GM23338 (cell line): Measurements from ENCODE around the gene CDKAL1. TPM values are rescaled to one million over a fixed set of nuclear protein-coding genes. Genes with fewer than 3 reads are reported as not detected.

Experiments
- ATAC-seq: fragments of 200-7000 bp; cut with Tn5 transposase; 3 replicates; pipeline ENCODE4 v1.9.1; 2020
- DNase-seq: peaks from one replicate; pipeline ENCODE4 v3.0.0-alpha.2; 2015; ENCODE audit warnings: low spot score
- H2AFZ ChIP-seq: fragments of 200-600 bp; sonication (generic); 2 replicates; pipeline ENCODE4 v1.8.0; 2016; ENCODE audit warnings: antibody characterized with exemption, mild to moderate bottlenecking, moderate library complexity
- H3F3A ChIP-seq: fragments of 200-600 bp; sonication (generic); replicated peaks from 2 replicates; pipeline ENCODE4 v1.8.0; 2017; ENCODE audit warnings: antibody characterized with exemption, mixed run types, low read depth
- H3K27ac ChIP-seq: fragments of 200-600 bp; sonication (generic); 2 replicates; pipeline ENCODE4 v1.6.1; 2016; ENCODE audit warnings: low read depth
- H3K27me3 ChIP-seq: fragments of 200-600 bp; sonication (generic); 2 replicates; pipeline ENCODE4 v1.8.0; 2016; ENCODE audit warnings: mild to moderate bottlenecking, mixed run types, moderate library complexity; ENCODE audit not compliant: insufficient read depth
- H3K36me3 ChIP-seq: fragments of 200-600 bp; sonication (generic); 2 replicates; pipeline ENCODE4 v1.8.0; 2016; ENCODE audit warnings: mild to moderate bottlenecking; ENCODE audit not compliant: insufficient read depth
- H3K4me1 ChIP-seq: fragments of 200-600 bp; sonication (generic); 2 replicates; pipeline ENCODE4 v1.8.0; 2016; ENCODE audit warnings: mild to moderate bottlenecking, moderate library complexity; ENCODE audit not compliant: insufficient read depth
- H3K4me2 ChIP-seq: fragments of 200-600 bp; sonication (generic); 2 replicates; pipeline ENCODE4 v1.7.1; 2017; ENCODE audit warnings: mixed run types
- H3K4me3 ChIP-seq: fragments of 200-600 bp; sonication (generic); 2 replicates; pipeline ENCODE4 v1.6.1; 2016; ENCODE audit warnings: mixed run types
- H3K79me2 ChIP-seq: fragments of 200-600 bp; sonication (generic); replicated peaks from 2 replicates; pipeline ENCODE4 v1.8.0; 2017; ENCODE audit warnings: mild to moderate bottlenecking; ENCODE audit not compliant: insufficient read depth
- H3K9me2 ChIP-seq: fragments of 200-600 bp; sonication (generic); 2 replicates; pipeline ENCODE4 v1.8.0; 2017; ENCODE audit not compliant: insufficient read depth
- H4K20me1 ChIP-seq: fragments of 200-600 bp; sonication (generic); replicated peaks from 2 replicates; pipeline ENCODE4 v1.8.0; 2017; ENCODE audit warnings: mild to moderate bottlenecking; ENCODE audit not compliant: insufficient read depth
- H3K27ac Mint-ChIP-seq: 2 replicates; pipeline ENCODE4 v1.8.0; 2020; ENCODE audit warnings: inconsistent platforms, mild to moderate bottlenecking, moderate library complexity, mixed read lengths
- H3K27me3 Mint-ChIP-seq: 3 replicates; pipeline ENCODE4 v1.8.0; 2022; ENCODE audit warnings: low read depth, mild to moderate bottlenecking, moderate library complexity, mixed read lengths, inconsistent platforms; ENCODE audit not compliant: insufficient read depth, poor library complexity
- H3K36me3 Mint-ChIP-seq: 3 replicates; pipeline ENCODE4 v1.8.0; 2021; ENCODE audit warnings: low read depth, mild to moderate bottlenecking, inconsistent platforms, moderate library complexity, mixed read lengths
- H3K4me1 Mint-ChIP-seq: 3 replicates; pipeline ENCODE4 v1.8.0; 2020; ENCODE audit warnings: mild to moderate bottlenecking, inconsistent platforms, mixed read lengths
- H3K4me3 Mint-ChIP-seq: 3 replicates; pipeline ENCODE4 v1.8.0; 2021; ENCODE audit warnings: moderate library complexity, mild to moderate bottlenecking, inconsistent platforms, mixed read lengths
- H3K9me3 Mint-ChIP-seq: 3 replicates; pipeline ENCODE4 v1.8.0; 2020; ENCODE audit warnings: moderate library complexity, mild to moderate bottlenecking, inconsistent platforms, mixed read lengths
- CREB1 ChIP-seq: fragments of 250-450 bp; sonication (Bioruptor Pico); IDR thresholded peaks from 2 replicates; pipeline ENCODE4 v1.5.0; 2020; ENCODE audit warnings: low read depth, mild to moderate bottlenecking, moderate library complexity
- CTCF ChIP-seq, 2 experiments: fragments of 200-600 bp in 1 of 2; sonication (generic) in 1 of 2; conservative IDR thresholded peaks; 2 replicates each; pipeline versions ENCODE4 v1.5.1 to v1.6.1; 2016 to 2017; ENCODE audit warnings: antibody characterized with exemption in 2 of 2, low read depth in 2 of 2, mild to moderate bottlenecking in 2 of 2, moderate library complexity in 1 of 2
- ETS1 ChIP-seq: IDR thresholded peaks from 2 replicates; pipeline ENCODE4 v1.6.1; 2016; ENCODE audit warnings: antibody characterized with exemption
- EZH2 ChIP-seq: fragments of 200-600 bp; sonication (generic); IDR thresholded peaks from one replicate; pipeline ENCODE4 v1.8.0; 2017; ENCODE audit warnings: antibody characterized with exemption, mild to moderate bottlenecking, low read depth; ENCODE audit not compliant: unreplicated experiment
- EZH2phosphoT487 ChIP-seq: fragments of 200-600 bp; sonication (generic); IDR thresholded peaks from one replicate; pipeline ENCODE4 v1.8.1; 2018; ENCODE audit warnings: antibody characterized with exemption; ENCODE audit not compliant: unreplicated experiment
- JUNB ChIP-seq: IDR thresholded peaks from one replicate; pipeline ENCODE4 v1.6.1; 2016; ENCODE audit warnings: antibody characterized with exemption; ENCODE audit not compliant: unreplicated experiment
- NANOG ChIP-seq: IDR thresholded peaks from 2 replicates; pipeline ENCODE4 v1.6.1; 2016; ENCODE audit warnings: antibody characterized with exemption, borderline replicate concordance
- POLR2AphosphoS5 ChIP-seq: IDR thresholded peaks from 2 replicates; pipeline ENCODE4 v1.6.1; 2016; ENCODE audit warnings: antibody characterized with exemption, low read depth
- REST ChIP-seq: IDR thresholded peaks from one replicate; pipeline ENCODE4 v1.6.1; 2018; ENCODE audit warnings: antibody characterized with exemption; ENCODE audit not compliant: unreplicated experiment
- STAT1 ChIP-seq: IDR thresholded peaks from one replicate; pipeline ENCODE4 v1.6.1; 2016; ENCODE audit warnings: antibody characterized with exemption; ENCODE audit not compliant: unreplicated experiment
- ZNF114 ChIP-seq: fragments of 250-450 bp; sonication (Bioruptor Pico); IDR thresholded peaks from 2 replicates; pipeline ENCODE4 v1.5.0; 2020; ENCODE audit warnings: mild to moderate bottlenecking, moderate library complexity
- ZNF331 ChIP-seq: fragments of 250-450 bp; sonication (Bioruptor Pico); IDR thresholded peaks from 2 replicates; pipeline ENCODE4 v1.5.0; 2020; ENCODE audit warnings: low read depth, mild to moderate bottlenecking, moderate library complexity
- ZNF462 ChIP-seq: fragments of 250-450 bp; sonication (Bioruptor Pico); IDR thresholded peaks from 2 replicates; pipeline ENCODE4 v1.5.0; 2020; ENCODE audit warnings: mild to moderate bottlenecking, moderate library complexity
- polyA plus RNA-seq: library from polyadenylated mRNA; unstranded; fragments of >200 nt; fragmentation: Nextera tagmentation; extraction: Ambion mirVana; gene quantifications from 2 replicates; pipeline ENCODE4 v1.2.1, GENCODE V29; 2016
- total RNA-seq: library from RNA; depleted of rRNA; stranded (reverse); fragments of >200 nt; shearing (Covaris generic); gene quantifications from 2 replicates; pipeline ENCODE4 v1.2.3, GENCODE V29; 2014

Gene CDKAL1
- total and polyA plus RNA-seq, 2 experiments from 2014 or later, result 17.8 to 35.0 TPM

GRCh38 chr6:20933057-20933788 lies 399.0 kb downstream of the CDKAL1 start:
- H3K4me1 ChIP-seq, result peaks cover 7% of the 10 kb centered on the region; the same call in 1 of the 2 replicates
- H3K27me3 ChIP-seq, result no peaks in the 10 kb centered on the region
- H4K20me1 ChIP-seq, result no peaks in the 10 kb centered on the region
- no peak overlapping the region for H3K4me3 Mint-ChIP-seq
- no peaks in the 10 kb centered on the region for H3K36me3 ChIP-seq
- H3K9me3 Mint-ChIP-seq, result no peaks in the 10 kb centered on the region
- no peak overlapping the region for H3K4me2 ChIP-seq
- H3K27ac Mint-ChIP-seq, result no peak overlapping the region
- no peak overlapping the region for H3K27ac ChIP-seq
- no peaks in the 10 kb centered on the region for H3K79me2 ChIP-seq
- no peaks in the 10 kb centered on the region for H3F3A ChIP-seq
- H3K4me1 Mint-ChIP-seq, result peaks cover 14% of the 10 kb centered on the region
- no peak for TF ChIP-seq EZH2phosphoT487
- TF ChIP-seq CTCF (conservative IDR thresholded peaks at IDR 0.05; ENCODE audit: low read depth in 2 of 2), result no peak
- TF ChIP-seq REST, result no peak
- TF ChIP-seq CREB1 (CRISPR knock-in tag), result no peak
- TF ChIP-seq STAT1, result no peak
- TF ChIP-seq POLR2AphosphoS5, result no peak
- no peak for TF ChIP-seq EZH2
- TF ChIP-seq NANOG, result no peak
- TF ChIP-seq ZNF114 (CRISPR knock-in tag), result no peak
- TF ChIP-seq JUNB, result no peak
- no peak for TF ChIP-seq ETS1
- no peak for TF ChIP-seq ZNF462
- no peak for TF ChIP-seq ZNF331 (CRISPR knock-in tag)
- H3K27me3 Mint-ChIP-seq, result peaks cover 2% of the 10 kb centered on the region
- no peaks in the 10 kb centered on the region for H3K36me3 Mint-ChIP-seq
- DNase-seq (no peak), ATAC-seq (no peak)
- no peak overlapping the region for H2AFZ ChIP-seq
- no peak overlapping the region for H3K4me3 ChIP-seq
- no peaks in the 10 kb centered on the region; the same call in 1 of the 2 replicates for H3K9me2 ChIP-seq
